Sigmoid colon (tissue), 7 donors: Measurements from ENCODE around the gene GPR4. TPM values are rescaled to one million over a fixed set of nuclear protein-coding genes. Genes with fewer than 3 reads are reported as not detected.

ENCODE experiments used
- DNase-seq: peaks from one replicate; pipeline ENCODE4 v3.0.0-alpha.2; 2019
- H3K27ac ChIP-seq, 4 donors: fragments of 200-600 bp; sonication (generic); one replicate each; pipeline ENCODE4 v1.5.1; 2016 to 2019; ENCODE audit warnings: mild to moderate bottlenecking in 1 of 4
- H3K27me3 ChIP-seq, 3 donors: fragments of 200-600 bp; sonication (generic); one replicate each; pipeline ENCODE4 v1.5.1; 2019; ENCODE audit warnings: mild to moderate bottlenecking in 1 of 3
- H3K36me3 ChIP-seq, 4 donors: fragments of 200-600 bp; sonication (generic); one replicate each; pipeline ENCODE4 v1.5.1; 2016 to 2019
- H3K4me1 ChIP-seq, 4 donors: fragments of 200-600 bp; sonication (generic); one replicate each; pipeline ENCODE4 v1.5.1; 2017 to 2019
- H3K4me3 ChIP-seq, 4 donors: fragments of 200-600 bp; sonication (generic); one replicate each; pipeline ENCODE4 v1.5.1; 2017 to 2019; ENCODE audit warnings: mild to moderate bottlenecking in 2 of 4, moderate library complexity in 1 of 4
- H3K9me3 ChIP-seq, 4 donors: fragments of 200-600 bp in 3 of 4; sonication (generic) in 3 of 4; one replicate each; pipeline versions ENCODE4 v1.5.1 to v1.6.1; 2013 to 2019
- EP300 ChIP-seq, 4 donors: sonication (generic); formaldehyde crosslinking; IDR thresholded peaks; one replicate each; pipeline ENCODE4 v1.6.1; 2017; ENCODE audit warnings: antibody characterized with exemption in 4 of 4
- POLR2A ChIP-seq, 2 donors: fragments of 450-650 bp; IDR thresholded peaks; one replicate each; pipeline ENCODE4 v1.6.1; 2016; ENCODE audit warnings: antibody characterized with exemption in 2 of 2, mild to moderate bottlenecking in 2 of 2, moderate library complexity in 2 of 2
- POLR2AphosphoS5 ChIP-seq, 4 donors: sonication (generic); formaldehyde crosslinking; IDR thresholded peaks; one replicate each; pipeline ENCODE4 v1.6.1; 2017; ENCODE audit warnings: antibody characterized with exemption in 4 of 4
- WGBS, 2 donors: extraction: QIAGEN DNeasy Blood & Tissue Kit; methylation state at CpG; one replicate each; pipeline ENCODE4 v1.1.7; 2013; 5-methylcytosine and 5-hydroxymethylcytosine counted together
- intact Hi-C: fragments of 100-400 bp; cut with DNase I; formaldehyde crosslinking; loops from one replicate; pipeline ENCODE4 v1.15.1; 2023
- polyA plus RNA-seq, 3 donors: library from polyadenylated mRNA; stranded (reverse); fragments of 200-250 nt; gene quantifications; one replicate each; pipeline ENCODE4 v1.2.3, GENCODE V29; 2013
- total RNA-seq, 4 donors: library from RNA; depleted of rRNA; stranded (reverse); fragments of >200 nt; gene quantifications; one replicate each; pipeline ENCODE4 v1.1.0, GENCODE V29; 2016
- TF ChIP-seq, protein P1 (sequence below), 4 experiments: fragments of 450-650 bp in 3 of 4; fragments of 200-600 bp in 1 of 4; IDR thresholded peaks; one replicate each; pipeline ENCODE4 v1.5.1; 2016 to 2019; ENCODE audit warnings: antibody characterized with exemption in 4 of 4, mild to moderate bottlenecking in 3 of 4, moderate library complexity in 2 of 4
- donor health status: healthy with polysubstance abuse.
- donor health status: Bipolar disorder and iron deficiency.
- donor health status: healthy.

Gene GPR4
- 1 to 10 TPM in 1 of 4 donors, under 1 TPM in 3; 0.55 to 1.9 (median 0.85) TPM for total RNA-seq
- polyA plus RNA-seq = 1 to 10 TPM in 2 of 3 donors, under 1 TPM in 1; 0.46 to 1.8 (median 1.8) TPM

- Histone ChIP-seq H3K27ac (peak within 1 kb of the TSS in 3 of 4 donors; percentile 4 to 56 (median 17)), H3K27me3 (peaks cover 15 to 81% (median 69%) of the 10 kb centered on the region in 3 donors), H3K4me1 (peaks cover 0 to 10% (median 3%) of the 10 kb centered on the region in 4 donors), H3K9me3 (no peaks in the 10 kb centered on the region), H3K4me3 (peak within 1 kb of the TSS; percentile 5 to 32 (median 28)), H3K36me3 (no peaks in the 10 kb centered on the region)
- intact Hi-C loops = no loop called here
- no peak for TF ChIP-seq POLR2A (IDR thresholded peaks at IDR 0.05)
- TF ChIP-seq EP300 (IDR thresholded peaks at IDR 0.05) = no peak
- TF ChIP-seq POLR2AphosphoS5 (IDR thresholded peaks at IDR 0.05) = peak in 1 of 4 donors; percentile 21
- TF ChIP-seq, protein P1, sequence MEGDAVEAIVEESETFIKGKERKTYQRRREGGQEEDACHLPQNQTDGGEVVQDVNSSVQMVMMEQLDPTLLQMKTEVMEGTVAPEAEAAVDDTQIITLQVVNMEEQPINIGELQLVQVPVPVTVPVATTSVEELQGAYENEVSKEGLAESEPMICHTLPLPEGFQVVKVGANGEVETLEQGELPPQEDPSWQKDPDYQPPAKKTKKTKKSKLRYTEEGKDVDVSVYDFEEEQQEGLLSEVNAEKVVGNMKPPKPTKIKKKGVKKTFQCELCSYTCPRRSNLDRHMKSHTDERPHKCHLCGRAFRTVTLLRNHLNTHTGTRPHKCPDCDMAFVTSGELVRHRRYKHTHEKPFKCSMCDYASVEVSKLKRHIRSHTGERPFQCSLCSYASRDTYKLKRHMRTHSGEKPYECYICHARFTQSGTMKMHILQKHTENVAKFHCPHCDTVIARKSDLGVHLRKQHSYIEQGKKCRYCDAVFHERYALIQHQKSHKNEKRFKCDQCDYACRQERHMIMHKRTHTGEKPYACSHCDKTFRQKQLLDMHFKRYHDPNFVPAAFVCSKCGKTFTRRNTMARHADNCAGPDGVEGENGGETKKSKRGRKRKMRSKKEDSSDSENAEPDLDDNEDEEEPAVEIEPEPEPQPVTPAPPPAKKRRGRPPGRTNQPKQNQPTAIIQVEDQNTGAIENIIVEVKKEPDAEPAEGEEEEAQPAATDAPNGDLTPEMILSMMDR (IDR thresholded peaks at IDR 0.05) = no peak
- 5 to 7% methylated on average over 52 of the region's 52 CpGs for WGBS, 2 donors
- DNase-seq = no peak
Measured at GRCh38 chr19:45601524-45602374, at the start of gene GPR4. TSS of gene GPR4 (minus strand) at chr19:45602212. CDS start at chr19:45591866, 10,346 bp downstream.

DNA sequence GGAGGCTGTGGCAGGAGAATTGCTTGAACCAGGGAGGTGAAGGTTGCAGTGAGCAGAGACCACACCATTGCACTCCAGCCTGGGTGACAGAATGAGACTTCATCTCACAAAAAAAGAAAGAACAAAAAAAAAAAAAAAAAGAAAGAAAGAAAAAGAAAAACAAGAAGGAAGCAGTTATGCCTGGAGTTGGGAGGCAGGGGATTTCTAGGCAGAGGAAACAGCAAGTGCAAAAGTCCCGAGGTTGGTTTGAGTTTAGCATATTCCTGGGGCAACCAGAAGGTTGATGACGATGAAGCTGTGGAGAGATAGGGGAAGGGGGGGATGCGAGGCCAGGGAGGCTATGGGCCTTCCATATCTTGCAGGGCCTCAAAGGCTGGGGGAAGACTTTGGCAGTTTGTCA lies 48.7 kb upstream of the GPR4 start:
- WGBS, 2 donors = 76 to 92% methylated on average over 3 of the region's 3 CpGs
- Histone ChIP-seq H3K9me3 (no peaks in the 10 kb centered on the region), H3K27ac (no peak overlapping the region), H3K4me3 (no peak overlapping the region), H3K36me3 (no peaks in the 10 kb centered on the region), H3K27me3 (peaks cover 0 to 21% (median 10%) of the 10 kb centered on the region in 3 donors), H3K4me1 (peaks cover 0 to 7% (median 3%) of the 10 kb centered on the region in 4 donors)
- intact Hi-C loops = no loop called here
- TF ChIP-seq POLR2AphosphoS5 (IDR thresholded peaks at IDR 0.05) (no peak), POLR2A (IDR thresholded peaks at IDR 0.05) (no peak), EP300 (IDR thresholded peaks at IDR 0.05) (no peak)
- TF ChIP-seq, protein P1 (IDR thresholded peaks at IDR 0.05) = no peak
- DNase-seq = no peak

DNA sequence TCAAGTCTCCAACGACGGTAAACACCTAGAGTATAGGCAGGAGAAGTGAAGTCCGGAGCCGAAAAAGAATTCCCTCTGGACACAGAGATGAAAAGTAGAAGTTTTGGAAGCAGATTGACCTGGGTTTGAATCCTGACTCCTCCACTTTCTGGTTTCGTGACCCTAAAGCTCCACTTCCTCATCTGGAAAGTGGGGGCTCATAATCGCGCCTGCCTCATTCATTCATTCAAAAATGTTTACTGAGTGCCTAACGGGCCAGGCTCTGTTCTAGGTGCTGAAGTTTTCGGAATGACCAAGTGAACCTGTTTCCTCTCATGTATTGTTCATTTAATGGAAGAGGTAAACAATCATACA lies 44.3 kb upstream of the GPR4 start:
- H3K9me3 ChIP-seq = no peaks in the 10 kb centered on the region
- WGBS, 2 donors = 9 to 11% methylated on average over 9 of the region's 9 CpGs
- H3K27ac ChIP-seq = no peak overlapping the region
- no peaks in the 10 kb centered on the region for H3K36me3 ChIP-seq
- DNase-seq = no peak
- intact Hi-C loops = no loop called here
- peaks cover 0 to 37% (median 28%) of the 10 kb centered on the region in 4 donors for H3K4me1 ChIP-seq
- peaks cover 15 to 47% (median 29%) of the 10 kb centered on the region in 3 donors for H3K27me3 ChIP-seq
- no peak for TF ChIP-seq POLR2AphosphoS5 (IDR thresholded peaks at IDR 0.05)
- no peak for TF ChIP-seq EP300 (IDR thresholded peaks at IDR 0.05)
- TF ChIP-seq POLR2A (IDR thresholded peaks at IDR 0.05) = no peak
- TF ChIP-seq, protein P1 (IDR thresholded peaks at IDR 0.05) = no peak
- H3K4me3 ChIP-seq = peak overlapping the region in 2 of 4 donors; percentile 28 to 46

DNA sequence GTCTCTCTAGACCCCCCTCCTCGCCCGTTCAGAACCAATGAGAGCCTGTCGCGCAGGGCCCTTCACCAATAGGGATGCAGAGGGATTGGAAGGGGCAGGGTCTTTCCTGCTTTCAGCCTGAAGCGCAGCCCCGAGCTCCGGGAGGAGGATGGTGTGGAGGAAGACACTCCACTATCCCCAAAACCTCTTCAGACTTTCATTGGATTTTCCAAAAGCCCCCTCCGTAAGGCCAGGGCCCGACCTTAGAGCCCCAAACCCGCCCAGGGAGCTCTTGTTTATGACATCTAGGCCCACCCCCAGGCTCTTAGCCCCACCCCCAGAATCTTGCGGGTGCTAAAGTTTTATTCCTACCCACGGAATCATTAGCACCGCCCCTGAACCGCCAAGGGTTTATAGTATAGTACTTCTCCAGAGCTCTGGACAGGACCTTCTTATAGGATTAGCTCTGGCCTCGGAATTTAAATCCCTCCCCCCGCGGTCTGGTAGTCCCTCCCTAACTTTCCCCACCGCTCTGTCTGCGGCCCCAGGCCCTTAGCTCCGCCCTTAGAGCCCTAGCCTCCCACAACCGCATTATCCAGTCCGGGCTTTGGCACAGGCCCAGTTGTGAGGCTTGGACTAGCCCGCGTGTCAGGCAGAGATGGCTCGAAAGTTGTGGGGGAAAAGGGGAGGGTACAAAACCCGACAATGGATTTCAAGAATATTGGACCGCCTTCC lies 43.8 kb upstream of the GPR4 start:
- H3K4me3 ChIP-seq = peak overlapping the region in 3 of 4 donors; percentile 28 to 46 (median 31)
- peak overlapping the region in 1 of 4 donors; percentile 64 for H3K27ac ChIP-seq
- peaks cover 0 to 42% (median 29%) of the 10 kb centered on the region in 4 donors for H3K4me1 ChIP-seq
- DNase-seq = peak; percentile 86
- no peaks in the 10 kb centered on the region for H3K36me3 ChIP-seq
- intact Hi-C loops = no loop called here
- TF ChIP-seq EP300 (IDR thresholded peaks at IDR 0.05) (no peak), POLR2AphosphoS5 (IDR thresholded peaks at IDR 0.05) (no peak), POLR2A (IDR thresholded peaks at IDR 0.05) (no peak)
- TF ChIP-seq, protein P1 (IDR thresholded peaks at IDR 0.05) = no peak
- peaks cover 15 to 47% (median 29%) of the 10 kb centered on the region in 3 donors for H3K27me3 ChIP-seq
- no peaks in the 10 kb centered on the region for H3K9me3 ChIP-seq
- 1 to 2% methylated on average over 27 of the region's 27 CpGs for WGBS, 2 donors
